GM10266 (cell line): Measurements from ENCODE around the gene PADI1.

ENCODE experiments used
- DNase-seq: peaks from one replicate; pipeline ENCODE4 v3.0.0; 2012; ENCODE audit errors: extremely low spot score
- CTCF ChIP-seq: IDR thresholded peaks from 2 replicates; pipeline ENCODE4 v1.5.1; 2012; ENCODE audit warnings: mild to moderate bottlenecking, low read depth; ENCODE audit not compliant: control insufficient read depth, insufficient read depth; ENCODE audit errors: missing control alignments

The PADI1 gene

GRCh38 chr1:17188217-17188616 lies 16.7 kb upstream of the PADI1 start:
- TF ChIP-seq CTCF: no peak
- no peak for DNase-seq

- no peak for TF ChIP-seq CTCF
- no peak for DNase-seq
Measured at GRCh38 chr1:17188889-17189631, 15.9 kb upstream of the PADI1 start.

GRCh38 chr1:17189632-17189990 lies 15.3 kb upstream of the PADI1 start:
- DNase-seq: no peak
- TF ChIP-seq CTCF: no peak

- TF ChIP-seq CTCF: no peak
- DNase-seq: no peak
Measured at GRCh38 chr1:17190010-17190995, 14.6 kb upstream of the PADI1 start.

- TF ChIP-seq CTCF: no peak
- DNase-seq: no peak
Measured at GRCh38 chr1:17191990-17192242, 13.0 kb upstream of the PADI1 start.

GRCh38 chr1:17192394-17193221 lies 12.3 kb upstream of the PADI1 start:
- no peak for DNase-seq
- TF ChIP-seq CTCF: no peak
